Mesenteric fat pad (tissue), 1 donor: ENCODE results near the gene DENND1A. TPM values are rescaled to one million over a fixed set of nuclear protein-coding genes. Genes with fewer than 3 reads are reported as not detected.
"Not testable (repeated sequence)": the region's sequence is repeated elsewhere in the genome, so short reads cannot be mapped to it uniquely, and the experiment has no call there.

Experiments used
- DNase-seq: peaks from one replicate; pipeline ENCODE4 v3.0.0-alpha.2; 2020; ENCODE audit warnings: low spot score
- total RNA-seq: library from RNA; stranded (reverse); fragmentation: NEBNext Ultra II Directional; extraction: Animal tissue kit (Norgen Biotek cat#: 25700); gene quantifications from one replicate; pipeline ENCODE4 v1.2.1, GENCODE V29; 2021
- donor health status: DM: yes; HTN: yes; CAD: no.

Gene DENND1A
- total RNA-seq, 1 donor from 2014 or later = 24.4 TPM

DNA sequence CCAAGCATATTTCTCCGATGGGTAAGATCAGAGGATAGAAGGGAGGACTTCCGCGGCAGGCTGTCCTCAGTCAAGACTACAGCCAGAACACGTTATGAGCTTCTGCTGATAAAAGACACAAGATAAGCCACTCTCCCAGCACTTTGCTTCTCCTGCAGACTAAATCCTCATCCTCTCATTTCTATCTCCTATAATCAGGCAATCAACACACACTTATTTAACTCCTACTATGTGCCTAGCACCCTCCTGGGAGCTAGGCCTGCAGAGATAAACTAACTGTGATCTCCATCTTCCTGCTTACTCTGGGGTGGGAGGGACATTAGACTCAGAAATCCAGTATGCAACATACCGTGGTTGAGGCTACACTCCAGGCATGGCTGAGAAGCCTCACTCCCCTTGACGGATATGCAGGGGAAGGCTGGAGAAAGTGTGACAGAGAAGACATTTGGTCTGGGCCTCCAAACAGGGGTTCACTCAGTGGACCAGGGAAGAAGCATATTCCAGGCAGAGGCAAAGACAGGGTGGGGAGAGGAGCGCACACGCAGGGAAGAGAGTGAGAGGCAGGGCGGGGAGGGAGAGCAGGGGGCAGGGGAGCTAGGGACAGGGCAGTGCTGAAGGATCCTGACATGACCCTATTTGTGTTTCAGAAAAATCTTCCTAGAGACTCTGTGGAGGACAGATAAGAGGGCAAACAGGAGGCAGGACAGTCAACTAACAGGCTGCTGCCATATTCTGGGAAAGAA is 274.1 kb downstream of the DENND1A start:
- DNase-seq = no peak

- no peak for DNase-seq
These were observed 274.8 kb downstream of the DENND1A start for GRCh38 chr9:123654994-123655637.

DNA sequence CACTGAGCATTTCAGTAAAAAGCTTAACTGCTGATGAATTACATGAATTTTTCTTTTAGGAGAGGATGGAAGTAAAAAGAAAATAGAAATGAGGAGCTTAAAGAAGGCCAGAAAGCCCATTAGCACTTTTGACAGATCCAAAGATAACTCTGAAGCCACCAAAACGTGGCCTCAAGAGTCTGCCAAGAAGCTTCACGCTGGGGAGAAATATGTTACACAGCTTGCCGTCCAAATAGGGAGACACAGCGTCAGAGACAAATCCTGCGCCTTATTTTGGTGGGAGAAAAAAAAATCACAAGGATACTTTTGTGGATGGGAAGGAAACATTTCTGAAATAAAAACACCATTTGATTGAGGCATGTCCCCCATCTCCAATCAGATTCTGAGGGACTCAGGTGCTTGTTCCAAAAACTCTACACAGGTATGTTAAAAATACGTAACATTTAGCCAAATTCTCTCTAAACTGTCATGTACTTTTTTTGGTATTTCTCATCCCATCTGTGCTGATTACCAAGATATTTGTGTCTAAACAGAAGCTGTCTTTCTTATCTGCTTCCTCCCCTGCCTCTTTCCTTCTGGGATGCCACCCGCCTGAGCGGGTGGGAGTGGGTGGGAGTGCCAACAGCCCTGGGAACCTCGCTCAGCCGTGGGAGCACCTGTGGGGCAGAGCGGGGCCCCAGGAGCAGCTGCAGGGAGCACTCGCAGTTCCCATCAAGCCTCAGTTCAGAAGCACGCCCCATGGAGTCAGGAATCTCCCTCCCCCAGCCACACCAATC is 275.5 kb downstream of the DENND1A start:
- DNase-seq = no peak

- no peak for DNase-seq
These were observed 277.5 kb downstream of the DENND1A start for GRCh38 chr9:123652416-123652815.

- DNase-seq = no peak
These were observed 278.1 kb downstream of the DENND1A start for GRCh38 chr9:123651871-123652270.

DNA sequence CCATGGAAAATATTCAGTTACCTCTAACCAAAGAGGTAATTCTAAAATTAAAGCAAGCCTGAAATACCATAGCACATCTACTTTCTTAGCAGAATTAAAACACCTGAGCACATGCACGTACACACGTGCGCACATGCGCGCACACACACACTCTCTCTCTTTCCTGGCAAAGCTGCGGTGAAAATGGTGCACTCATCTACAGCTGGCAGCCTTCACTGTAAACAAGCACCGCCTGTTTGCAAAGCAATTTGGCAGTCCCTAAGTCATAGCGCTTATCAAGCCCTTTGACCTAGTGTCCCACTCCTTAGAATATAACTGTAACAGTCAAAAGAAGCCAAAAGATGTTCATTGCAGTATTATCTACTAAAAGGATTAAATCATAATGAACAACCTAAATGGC is 278.7 kb downstream of the DENND1A start:
- DNase-seq = no peak

DNA sequence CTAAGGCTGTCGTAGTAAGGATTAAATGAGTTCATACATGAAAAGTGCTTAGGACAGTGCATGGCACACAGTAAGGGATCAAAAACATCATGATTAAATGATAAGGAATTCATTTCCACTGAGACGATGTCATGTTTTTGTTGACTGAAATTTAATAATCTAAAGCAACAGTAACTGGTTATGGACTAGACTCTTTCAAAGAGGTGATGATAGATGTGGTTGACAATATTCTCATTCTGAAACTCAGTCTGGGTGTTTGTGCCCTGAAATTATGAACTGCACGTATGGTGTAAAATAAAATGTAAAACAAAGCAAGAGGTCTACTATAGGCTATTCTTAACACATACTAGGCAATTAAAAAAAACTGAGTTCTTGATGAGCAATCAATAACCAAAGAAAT is 280.0 kb downstream of the DENND1A start:
- DNase-seq = no peak

DNA sequence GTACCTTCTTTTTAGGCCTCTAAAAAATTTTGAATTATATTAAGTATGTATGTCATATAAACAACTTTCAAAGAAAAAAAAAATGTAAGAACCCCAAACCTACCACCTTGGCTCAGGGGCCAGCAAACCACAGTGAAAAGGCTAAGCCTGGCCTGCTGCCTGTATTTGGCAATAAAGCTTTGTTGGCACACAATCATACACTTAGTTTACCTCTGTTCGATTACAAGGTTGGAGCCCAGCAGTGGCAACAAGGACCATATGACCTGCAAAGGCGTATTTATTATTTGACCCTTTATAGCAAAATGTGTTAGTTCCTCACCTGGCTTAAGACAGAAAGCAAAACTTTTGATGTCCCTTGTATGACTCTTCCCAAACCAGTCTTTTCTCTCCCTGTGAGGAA is 282.8 kb downstream of the DENND1A start:
- DNase-seq = no peak

GRCh38 chr9:123645762-123646161 is 284.2 kb downstream of the DENND1A start:
- DNase-seq = no peak

DNA sequence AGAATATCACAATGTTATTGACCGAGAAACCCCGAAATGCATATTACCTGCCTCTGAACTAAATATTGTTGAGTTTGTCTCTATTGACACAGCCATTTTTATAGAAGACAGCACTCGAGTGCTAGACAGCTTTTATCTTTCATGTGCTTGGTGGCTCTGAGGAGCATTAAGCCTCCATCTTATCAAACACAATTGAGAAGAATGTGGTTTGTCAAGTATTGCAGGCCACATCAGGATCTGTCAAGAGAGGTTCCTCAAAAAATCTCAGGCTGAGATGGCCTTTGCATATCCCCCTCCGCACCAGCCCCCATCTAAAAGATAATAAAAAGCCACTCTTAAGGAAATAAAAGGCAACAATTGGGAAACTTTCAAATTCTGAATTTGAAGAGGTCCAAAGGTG is 284.8 kb downstream of the DENND1A start:
- DNase-seq = no peak

- no peak for DNase-seq
These were observed 286.4 kb downstream of the DENND1A start for GRCh38 chr9:123643518-123643917.

DNA sequence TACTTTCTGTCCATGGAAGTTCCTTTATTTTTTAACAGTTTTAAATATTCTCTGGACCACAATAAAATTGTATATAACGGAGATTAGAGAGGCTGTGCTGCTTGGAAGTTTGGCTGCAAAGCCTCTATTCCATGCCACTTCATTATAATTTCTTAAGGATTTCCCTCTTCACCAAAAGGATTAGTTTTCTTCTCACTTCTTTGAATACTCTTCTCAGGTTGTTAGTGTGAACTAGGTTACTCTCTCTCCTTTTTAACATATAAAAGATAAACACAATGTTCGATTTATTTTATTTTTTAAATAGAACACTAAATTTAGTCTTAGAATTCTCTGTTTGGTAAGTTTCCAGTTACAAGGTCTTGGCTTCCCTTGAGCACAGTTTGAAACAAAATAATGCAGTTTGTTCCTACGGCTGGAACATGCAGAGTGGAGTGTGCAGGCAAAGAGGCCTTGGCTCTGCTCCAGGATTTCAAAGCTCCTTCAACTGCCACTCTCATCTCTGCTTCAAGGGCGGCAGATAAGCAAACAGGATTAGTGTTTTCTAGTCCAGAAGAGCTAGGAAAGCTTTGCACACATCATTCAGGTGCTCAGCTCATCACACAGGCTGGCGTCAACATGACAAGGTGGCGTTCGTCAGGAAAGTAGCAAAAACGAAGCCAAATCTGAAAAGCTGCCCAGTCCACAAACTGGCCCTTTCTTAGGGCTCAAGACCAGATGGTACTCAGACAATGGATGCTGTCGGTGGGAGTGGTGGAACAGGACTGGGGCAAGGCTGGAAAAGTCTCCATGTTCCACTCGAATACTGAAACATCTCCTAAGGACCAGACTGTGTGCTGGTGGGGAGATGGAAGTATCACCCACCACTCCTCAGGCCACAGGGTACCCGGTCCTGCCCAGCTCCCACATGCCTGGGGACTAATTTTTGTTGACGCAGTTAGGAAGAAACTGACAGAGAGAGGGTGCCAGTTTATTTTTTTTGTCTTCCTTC is 287.3 kb downstream of the DENND1A start:
- no peak for DNase-seq

DNA sequence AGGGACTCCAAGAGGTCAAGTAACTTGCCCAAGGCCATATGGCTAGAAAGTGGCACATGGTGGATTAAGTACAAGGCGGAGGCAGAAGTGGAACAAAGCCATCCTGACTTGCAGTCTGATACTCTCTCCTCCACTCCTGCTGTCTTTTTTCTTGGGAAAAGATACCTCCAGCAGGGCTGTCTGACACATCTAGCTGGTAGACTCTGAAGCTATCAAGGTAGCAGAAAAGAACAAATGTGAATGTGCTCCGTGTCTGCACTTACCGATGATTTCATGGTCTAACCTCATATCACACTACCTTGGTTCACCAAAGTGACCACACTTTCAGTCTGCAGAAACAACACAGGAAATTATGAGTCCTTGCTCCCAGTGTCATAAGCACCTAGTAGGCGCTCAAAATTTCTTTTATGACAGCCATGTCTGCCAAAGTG is 289.1 kb downstream of the DENND1A start:
- no peak for DNase-seq

- no peak for DNase-seq
These were observed 290.2 kb downstream of the DENND1A start for GRCh38 chr9:123639743-123640142.

GRCh38 chr9:123637945-123638634 is 291.8 kb downstream of the DENND1A start:
- no peak for DNase-seq

GRCh38 chr9:123637606-123637944 is 292.4 kb downstream of the DENND1A start:
- no peak for DNase-seq

DNA sequence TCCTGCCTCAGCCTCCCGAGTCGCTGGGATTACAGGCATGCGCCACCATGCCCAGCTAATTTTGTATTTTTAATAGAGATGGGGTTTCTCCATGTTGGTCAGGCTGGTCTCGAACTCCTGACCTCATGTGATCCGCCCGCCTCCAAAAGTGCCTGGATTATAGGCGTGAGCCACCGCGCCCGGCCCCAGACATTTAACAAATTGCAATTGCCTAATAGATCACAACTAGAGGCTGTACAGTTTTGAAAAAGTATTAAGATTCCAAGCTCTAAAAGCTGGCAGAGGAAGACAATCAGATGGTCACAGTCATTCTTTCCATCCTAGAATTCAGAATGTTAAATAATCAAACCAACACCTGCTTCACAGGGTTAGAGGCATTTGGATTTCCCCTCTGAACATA is 293.1 kb downstream of the DENND1A start:
- not testable (repeated sequence) for DNase-seq

DNA sequence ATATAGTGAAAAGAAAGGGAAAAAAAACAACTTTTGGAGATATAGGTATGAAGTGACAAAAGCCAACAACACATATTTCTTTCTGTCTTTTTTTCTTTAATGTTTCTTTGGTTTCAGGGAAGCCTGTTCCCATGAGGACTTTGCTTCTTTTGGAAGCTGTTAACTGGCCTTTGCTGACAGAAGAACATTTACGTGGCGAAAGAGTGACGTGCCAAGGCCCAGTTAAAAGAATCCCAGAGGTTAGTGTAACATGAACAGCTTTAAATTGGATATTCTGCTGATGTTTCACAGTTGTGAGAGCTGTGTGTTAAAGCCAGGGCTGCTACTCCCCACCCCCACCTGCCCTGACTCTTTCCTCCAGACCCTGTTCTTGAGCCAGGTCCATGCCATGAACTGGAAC is 298.1 kb downstream of the DENND1A start:
- DNase-seq = no peak

- no peak for DNase-seq
These were observed 299.7 kb downstream of the DENND1A start for GRCh38 chr9:123630233-123630632.

DNA sequence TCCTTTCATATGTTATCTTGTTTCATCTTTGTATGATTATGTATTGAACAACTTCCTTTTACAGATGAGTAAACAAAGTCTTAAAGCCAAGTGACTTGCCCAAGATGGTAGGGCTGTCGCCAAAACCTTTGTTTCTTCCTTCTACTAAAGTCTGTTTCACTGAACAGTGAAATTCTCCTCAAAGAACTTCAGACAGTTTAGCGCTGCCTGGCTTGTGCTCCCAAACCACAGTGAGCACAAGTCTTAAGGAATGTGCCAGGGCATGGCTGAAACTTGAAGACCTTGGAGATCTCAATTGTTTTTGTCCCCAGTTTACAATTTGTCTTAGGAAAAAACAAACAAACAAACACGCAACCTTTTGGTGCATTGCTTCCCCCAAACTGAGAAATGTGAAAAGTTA is 300.4 kb downstream of the DENND1A start:
- DNase-seq = no peak
